GM21423 (cell line): ENCODE results near the gene PRDX4.
A peak's percentile ranks its signal among the peaks of the same experiment; 100 is the strongest.
"Not testable (repeated sequence)": the region's sequence is repeated elsewhere in the genome, so short reads cannot be mapped to it uniquely, and the experiment has no call there.

Experiments used
- ATAC-seq: cut with Tn5 transposase; IDR thresholded peaks from one replicate; pipeline ENCODE4 v1.9.1; 2021; ENCODE audit warnings: mild to moderate bottlenecking, moderate library complexity; ENCODE audit not compliant: unreplicated experiment

PRDX4 gene

GRCh38 chrX:23667239-23668177, at the start of gene PRDX4:
TSS of gene PRDX4 (plus strand) at chrX:23667493. CDS start at chrX:23667571, 78 bp downstream.
- peak; percentile 49 for ATAC-seq

- no peak for ATAC-seq
These were observed 45.5 kb upstream of the PRDX4 start for GRCh38 chrX:23621621-23622265.

GRCh38 chrX:23623797-23624196, 43.5 kb upstream of the PRDX4 start:
- no peak for ATAC-seq

- ATAC-seq, result no peak
These were observed 40.6 kb upstream of the PRDX4 start for GRCh38 chrX:23626651-23627050.

GRCh38 chrX:23628131-23628530, 39.2 kb upstream of the PRDX4 start:
- ATAC-seq, result no peak

- no peak for ATAC-seq
These were observed 36.2 kb upstream of the PRDX4 start for GRCh38 chrX:23631136-23631535.

- ATAC-seq, result no peak
These were observed 33.3 kb upstream of the PRDX4 start for GRCh38 chrX:23633834-23634580.

GRCh38 chrX:23637187-23637586, 30.1 kb upstream of the PRDX4 start:
- ATAC-seq, result no peak

GRCh38 chrX:23643020-23643419, 24.3 kb upstream of the PRDX4 start:
- no peak for ATAC-seq

- ATAC-seq, result no peak
These were observed 22.5 kb upstream of the PRDX4 start for GRCh38 chrX:23644744-23645143.

GRCh38 chrX:23656091-23656490, 11.2 kb upstream of the PRDX4 start:
- ATAC-seq, result no peak

GRCh38 chrX:23656684-23657083, 10.6 kb upstream of the PRDX4 start:
- ATAC-seq, result no peak

GRCh38 chrX:23659339-23659738, 8.0 kb upstream of the PRDX4 start:
- ATAC-seq, result no peak

- ATAC-seq, result not testable (repeated sequence)
These were observed 7.1 kb upstream of the PRDX4 start for GRCh38 chrX:23660083-23660765.

- ATAC-seq, result no peak
These were observed 6.5 kb upstream of the PRDX4 start for GRCh38 chrX:23660766-23661132.

GRCh38 chrX:23661671-23662070, 5.6 kb upstream of the PRDX4 start:
- ATAC-seq, result no peak

- ATAC-seq, result peak; percentile 51
These were observed 5.1 kb upstream of the PRDX4 start for GRCh38 chrX:23662187-23662586.

- ATAC-seq, result peak; percentile 48
These were observed 4.4 kb upstream of the PRDX4 start for GRCh38 chrX:23662853-23663252.

GRCh38 chrX:23664496-23664895, 2.8 kb upstream of the PRDX4 start:
- ATAC-seq, result no peak

GRCh38 chrX:23666282-23666681, 1.0 kb upstream of the PRDX4 start:
- ATAC-seq, result no peak

GRCh38 chrX:23668335-23668734, 1.0 kb downstream of the PRDX4 start:
- ATAC-seq, result peak; percentile 64
